Ishikawa (cell line): ENCODE measurements around the gene APBB2.

Experiments used
- CREB1 ChIP-seq: IDR thresholded peaks from 2 replicates; pipeline ENCODE4 v1.6.1; 2012; ENCODE audit warnings: low read depth
- EP300 ChIP-seq: IDR thresholded peaks from 2 replicates; pipeline ENCODE4 v1.6.1; 2012; ENCODE audit warnings: borderline replicate concordance
- FOXM1 ChIP-seq: IDR thresholded peaks from 2 replicates; pipeline ENCODE4 v1.6.1; 2012; ENCODE audit warnings: low read depth, borderline replicate concordance
- TCF12 ChIP-seq: IDR thresholded peaks from 2 replicates; pipeline ENCODE4 v1.6.1; 2012; ENCODE audit warnings: low read depth
- TEAD4 ChIP-seq: IDR thresholded peaks from 2 replicates; pipeline ENCODE4 v1.6.1; 2012
- ZBTB7A ChIP-seq: IDR thresholded peaks from 2 replicates; pipeline ENCODE4 v1.6.1; 2012; ENCODE audit warnings: low read depth
- TF ChIP-seq, protein P1 (sequence below): IDR thresholded peaks from 2 replicates; pipeline ENCODE4 v1.6.1; 2012
- TF ChIP-seq, protein P2 (sequence below): IDR thresholded peaks from 2 replicates; pipeline ENCODE4 v1.6.1; 2012; ENCODE audit warnings: low read depth, mild to moderate bottlenecking

DNA sequence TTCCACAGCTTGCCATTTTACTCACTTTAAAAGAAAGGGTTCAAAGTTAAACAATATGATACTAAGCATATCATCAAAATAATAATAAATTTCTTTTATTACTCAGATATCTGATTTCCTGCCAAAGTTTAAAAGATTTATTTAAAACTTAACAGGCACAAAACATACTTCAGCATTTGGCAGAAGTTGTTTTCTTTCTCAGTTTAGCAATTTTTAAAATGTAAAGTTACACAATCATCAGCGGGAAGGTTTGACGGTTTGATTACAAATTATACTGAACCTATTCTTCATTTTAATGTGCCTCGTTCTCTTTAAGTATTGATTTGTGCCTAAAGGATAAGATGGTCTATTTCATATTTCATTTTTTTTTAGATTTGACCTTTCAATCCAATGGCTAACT lies 227.2 kb downstream of the APBB2 start:
- TF ChIP-seq TEAD4 (no peak), FOXM1 (no peak), TCF12 (no peak), ZBTB7A (no peak), CREB1 (no peak), EP300 (no peak)
- TF ChIP-seq, protein P1, sequence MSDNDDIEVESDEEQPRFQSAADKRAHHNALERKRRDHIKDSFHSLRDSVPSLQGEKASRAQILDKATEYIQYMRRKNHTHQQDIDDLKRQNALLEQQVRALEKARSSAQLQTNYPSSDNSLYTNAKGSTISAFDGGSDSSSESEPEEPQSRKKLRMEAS: no peak
- TF ChIP-seq, protein P2, sequence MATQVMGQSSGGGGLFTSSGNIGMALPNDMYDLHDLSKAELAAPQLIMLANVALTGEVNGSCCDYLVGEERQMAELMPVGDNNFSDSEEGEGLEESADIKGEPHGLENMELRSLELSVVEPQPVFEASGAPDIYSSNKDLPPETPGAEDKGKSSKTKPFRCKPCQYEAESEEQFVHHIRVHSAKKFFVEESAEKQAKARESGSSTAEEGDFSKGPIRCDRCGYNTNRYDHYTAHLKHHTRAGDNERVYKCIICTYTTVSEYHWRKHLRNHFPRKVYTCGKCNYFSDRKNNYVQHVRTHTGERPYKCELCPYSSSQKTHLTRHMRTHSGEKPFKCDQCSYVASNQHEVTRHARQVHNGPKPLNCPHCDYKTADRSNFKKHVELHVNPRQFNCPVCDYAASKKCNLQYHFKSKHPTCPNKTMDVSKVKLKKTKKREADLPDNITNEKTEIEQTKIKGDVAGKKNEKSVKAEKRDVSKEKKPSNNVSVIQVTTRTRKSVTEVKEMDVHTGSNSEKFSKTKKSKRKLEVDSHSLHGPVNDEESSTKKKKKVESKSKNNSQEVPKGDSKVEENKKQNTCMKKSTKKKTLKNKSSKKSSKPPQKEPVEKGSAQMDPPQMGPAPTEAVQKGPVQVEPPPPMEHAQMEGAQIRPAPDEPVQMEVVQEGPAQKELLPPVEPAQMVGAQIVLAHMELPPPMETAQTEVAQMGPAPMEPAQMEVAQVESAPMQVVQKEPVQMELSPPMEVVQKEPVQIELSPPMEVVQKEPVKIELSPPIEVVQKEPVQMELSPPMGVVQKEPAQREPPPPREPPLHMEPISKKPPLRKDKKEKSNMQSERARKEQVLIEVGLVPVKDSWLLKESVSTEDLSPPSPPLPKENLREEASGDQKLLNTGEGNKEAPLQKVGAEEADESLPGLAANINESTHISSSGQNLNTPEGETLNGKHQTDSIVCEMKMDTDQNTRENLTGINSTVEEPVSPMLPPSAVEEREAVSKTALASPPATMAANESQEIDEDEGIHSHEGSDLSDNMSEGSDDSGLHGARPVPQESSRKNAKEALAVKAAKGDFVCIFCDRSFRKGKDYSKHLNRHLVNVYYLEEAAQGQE: no peak
